Neural progenitor cell (in vitro differentiated cells): ENCODE data around the gene CFAP74. TPM values are rescaled to one million over a fixed set of nuclear protein-coding genes. Genes with fewer than 3 reads are reported as not detected.

ENCODE experiments used
- DNase-seq: peaks from one replicate; pipeline ENCODE4 v3.0.0-alpha.2; 2016; ENCODE audit warnings: low spot score
- H2AFZ ChIP-seq: fragments of 200-600 bp; sonication (generic); replicated peaks from 2 replicates; pipeline ENCODE4 v1.6.1; 2016; ENCODE audit warnings: antibody characterized with exemption
- H3F3A ChIP-seq: fragments of 200-600 bp; sonication (generic); 2 replicates; pipeline ENCODE4 v1.6.1; 2016; ENCODE audit warnings: antibody characterized with exemption, low read depth
- H3K27ac ChIP-seq: fragments of 200-600 bp; sonication (generic); 2 replicates; pipeline ENCODE4 v1.5.1; 2016; ENCODE audit warnings: mild to moderate bottlenecking
- H3K27me3 ChIP-seq: fragments of 200-600 bp; sonication (generic); 2 replicates; pipeline ENCODE4 v1.6.1; 2016; ENCODE audit warnings: mild to moderate bottlenecking, moderate library complexity
- H3K36me3 ChIP-seq: fragments of 200-600 bp; sonication (generic); 2 replicates; pipeline ENCODE4 v1.5.1; 2016
- H3K4me1 ChIP-seq: fragments of 200-600 bp; sonication (generic); 2 replicates; pipeline ENCODE4 v1.6.1; 2016; ENCODE audit warnings: mixed run types
- H3K4me2 ChIP-seq: fragments of 200-600 bp; sonication (generic); 2 replicates; pipeline ENCODE4 v1.6.1; 2016
- H3K4me3 ChIP-seq: fragments of 200-600 bp; sonication (generic); 2 replicates; pipeline ENCODE4 v1.5.1; 2016
- H3K79me2 ChIP-seq: fragments of 200-600 bp; sonication (generic); 2 replicates; pipeline ENCODE4 v1.6.1; 2016; ENCODE audit warnings: low read depth
- H3K9ac ChIP-seq: fragments of 200-600 bp; sonication (generic); 2 replicates; pipeline ENCODE4 v1.6.1; 2016
- H3K9me3 ChIP-seq: fragments of 200-600 bp; sonication (generic); 2 replicates; pipeline ENCODE4 v1.5.1; 2016; ENCODE audit warnings: low read depth
- H4K20me1 ChIP-seq: fragments of 200-600 bp; sonication (generic); 2 replicates; pipeline ENCODE4 v1.6.1; 2016; ENCODE audit warnings: low read depth
- H3K27ac Mint-ChIP-seq: 3 replicates; pipeline ENCODE4 v1.8.0; 2021; ENCODE audit warnings: mixed read lengths
- H3K27me3 Mint-ChIP-seq: 2 replicates; pipeline ENCODE4 v1.8.0; 2022; ENCODE audit warnings: low read depth, mild to moderate bottlenecking, inconsistent platforms, moderate library complexity, mixed read lengths; ENCODE audit not compliant: insufficient read depth
- H3K36me3 Mint-ChIP-seq: 3 replicates; pipeline ENCODE4 v1.8.0; 2021; ENCODE audit warnings: mixed read lengths
- H3K4me1 Mint-ChIP-seq: 3 replicates; pipeline ENCODE4 v1.8.0; 2021; ENCODE audit warnings: mixed read lengths
- H3K4me3 Mint-ChIP-seq: 3 replicates; pipeline ENCODE4 v1.8.0; 2021; ENCODE audit warnings: mild to moderate bottlenecking, moderate library complexity, mixed read lengths
- H3K9me3 Mint-ChIP-seq: 3 replicates; pipeline ENCODE4 v1.8.0; 2020; ENCODE audit warnings: mixed read lengths
- EZH2 ChIP-seq: fragments of 200-600 bp; sonication (generic); IDR thresholded peaks from 2 replicates; pipeline ENCODE4 v1.6.1; 2017; ENCODE audit warnings: antibody characterized with exemption, mild to moderate bottlenecking, moderate library complexity
- EZH2phosphoT487 ChIP-seq: fragments of 200-600 bp; sonication (generic); IDR thresholded peaks from 2 replicates; pipeline ENCODE4 v1.6.1; 2017; ENCODE audit warnings: antibody characterized with exemption
- total RNA-seq: library from RNA; depleted of rRNA; stranded (reverse); fragments of >200 nt; gene quantifications from 2 replicates; pipeline ENCODE4 v1.2.3, GENCODE V29; 2015; ENCODE audit warnings: low replicate concordance
- TF ChIP-seq, protein P1 (sequence below): fragments of 200-600 bp; sonication (generic); IDR thresholded peaks from 2 replicates; pipeline ENCODE4 v1.5.1; 2017; ENCODE audit warnings: antibody characterized with exemption, mild to moderate bottlenecking

Gene CFAP74
- total RNA-seq, 1 donor from 2014 or later, result not detected

DNA sequence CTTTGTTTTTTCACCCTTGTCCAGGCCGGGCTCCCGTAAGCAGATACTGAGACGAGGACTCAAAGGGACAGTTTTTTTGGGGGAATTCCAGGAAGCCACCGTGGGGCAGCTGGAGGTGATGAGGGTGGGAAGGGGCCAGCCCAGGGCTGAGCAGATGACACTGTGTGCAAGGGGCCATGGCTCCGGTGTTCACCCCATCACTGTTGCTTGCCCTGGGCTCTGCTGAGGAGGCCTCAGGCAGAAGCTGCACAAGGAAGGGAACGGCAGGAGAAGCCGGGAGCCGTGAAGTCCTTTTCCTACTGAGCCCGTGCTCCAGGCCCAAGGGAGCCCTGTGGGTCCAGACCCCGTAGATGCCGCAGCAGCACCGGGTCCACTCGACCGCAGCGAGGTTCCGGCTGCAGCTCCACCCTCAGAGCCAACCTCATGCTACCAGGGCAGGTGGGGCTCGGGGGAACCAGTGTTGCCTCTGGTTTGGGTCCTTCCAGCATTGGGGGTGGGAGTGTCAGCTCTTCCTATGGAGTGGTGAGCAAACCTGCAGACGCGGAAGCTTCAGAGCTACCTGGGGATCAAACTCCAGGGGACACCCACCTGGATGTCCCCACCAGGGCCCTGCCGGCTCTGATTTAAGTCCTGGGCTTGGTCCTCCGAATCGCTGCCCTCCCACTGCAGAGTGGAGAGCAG lies 92.8 kb downstream of the CFAP74 start:
- DNase-seq, result no peak
- Histone ChIP-seq H3K27me3 (no peaks in the 10 kb centered on the region), H3K27ac (no peak overlapping the region), H3F3A (peaks cover 13% of the 10 kb centered on the region), H4K20me1 (no peaks in the 10 kb centered on the region), H3K9ac (no peak overlapping the region), H2AFZ (no peak overlapping the region), H3K36me3 (no peaks in the 10 kb centered on the region), H3K4me1 (peaks cover 8% of the 10 kb centered on the region), H3K9me3 (no peaks in the 10 kb centered on the region), H3K4me2 (no peak overlapping the region), H3K79me2 (no peaks in the 10 kb centered on the region), H3K4me3 (no peak overlapping the region)
- H3K9me3 Mint-ChIP-seq, result no peaks in the 10 kb centered on the region
- TF ChIP-seq EZH2 (no peak), EZH2phosphoT487 (no peak)
- TF ChIP-seq, protein P1, sequence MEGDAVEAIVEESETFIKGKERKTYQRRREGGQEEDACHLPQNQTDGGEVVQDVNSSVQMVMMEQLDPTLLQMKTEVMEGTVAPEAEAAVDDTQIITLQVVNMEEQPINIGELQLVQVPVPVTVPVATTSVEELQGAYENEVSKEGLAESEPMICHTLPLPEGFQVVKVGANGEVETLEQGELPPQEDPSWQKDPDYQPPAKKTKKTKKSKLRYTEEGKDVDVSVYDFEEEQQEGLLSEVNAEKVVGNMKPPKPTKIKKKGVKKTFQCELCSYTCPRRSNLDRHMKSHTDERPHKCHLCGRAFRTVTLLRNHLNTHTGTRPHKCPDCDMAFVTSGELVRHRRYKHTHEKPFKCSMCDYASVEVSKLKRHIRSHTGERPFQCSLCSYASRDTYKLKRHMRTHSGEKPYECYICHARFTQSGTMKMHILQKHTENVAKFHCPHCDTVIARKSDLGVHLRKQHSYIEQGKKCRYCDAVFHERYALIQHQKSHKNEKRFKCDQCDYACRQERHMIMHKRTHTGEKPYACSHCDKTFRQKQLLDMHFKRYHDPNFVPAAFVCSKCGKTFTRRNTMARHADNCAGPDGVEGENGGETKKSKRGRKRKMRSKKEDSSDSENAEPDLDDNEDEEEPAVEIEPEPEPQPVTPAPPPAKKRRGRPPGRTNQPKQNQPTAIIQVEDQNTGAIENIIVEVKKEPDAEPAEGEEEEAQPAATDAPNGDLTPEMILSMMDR, result no peak
- H3K4me3 Mint-ChIP-seq, result peak overlapping the region; percentile 79
- H3K36me3 Mint-ChIP-seq, result no peaks in the 10 kb centered on the region
- peaks cover 15% of the 10 kb centered on the region for H3K27me3 Mint-ChIP-seq
- H3K27ac Mint-ChIP-seq, result peak overlapping the region; percentile 51
- peaks cover 24% of the 10 kb centered on the region for H3K4me1 Mint-ChIP-seq

DNA sequence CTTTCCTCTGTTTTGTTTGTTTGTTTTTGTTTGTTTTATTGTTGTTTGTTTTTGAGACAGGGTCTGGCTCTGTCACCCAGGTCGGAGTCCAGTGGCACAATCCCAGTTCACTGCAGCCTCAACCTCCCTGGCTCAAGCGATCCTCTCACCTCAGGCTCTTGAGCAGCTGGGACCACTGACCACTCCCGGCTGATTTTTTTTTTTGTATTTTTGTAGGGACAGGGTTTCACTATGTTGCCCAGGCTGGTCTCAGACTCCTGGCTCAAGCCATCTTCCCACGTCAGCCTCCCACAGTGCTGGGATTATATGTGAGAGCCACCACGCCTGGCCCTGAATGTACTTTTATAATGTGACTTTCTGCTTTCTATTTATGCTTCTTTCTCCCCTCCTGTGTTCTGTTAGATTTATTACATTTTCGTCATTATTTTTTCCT lies 93.5 kb downstream of the CFAP74 start:
- Mint-ChIP-seq H3K4me3 (peak overlapping the region; percentile 79), H3K4me1 (peaks cover 23% of the 10 kb centered on the region), H3K27me3 (peaks cover 15% of the 10 kb centered on the region), H3K36me3 (no peaks in the 10 kb centered on the region), H3K27ac (peak overlapping the region; percentile 51), H3K9me3 (no peaks in the 10 kb centered on the region)
- no peak overlapping the region for H3K9ac ChIP-seq
- H3K27ac ChIP-seq, result no peak overlapping the region
- peak overlapping the region; percentile 74 for H3K4me2 ChIP-seq
- no peaks in the 10 kb centered on the region for H4K20me1 ChIP-seq
- H3K4me3 ChIP-seq, result peak overlapping the region; percentile 77
- H3K27me3 ChIP-seq, result no peaks in the 10 kb centered on the region
- H2AFZ ChIP-seq, result peak overlapping the region; percentile 40
- H3K4me1 ChIP-seq, result peaks cover 8% of the 10 kb centered on the region
- no peak for DNase-seq
- TF ChIP-seq, protein P1, result no peak
- TF ChIP-seq EZH2 (no peak), EZH2phosphoT487 (no peak)
- no peaks in the 10 kb centered on the region for H3K79me2 ChIP-seq
- H3K36me3 ChIP-seq, result no peaks in the 10 kb centered on the region
- H3K9me3 ChIP-seq, result no peaks in the 10 kb centered on the region
- peaks cover 14% of the 10 kb centered on the region for H3F3A ChIP-seq

DNA sequence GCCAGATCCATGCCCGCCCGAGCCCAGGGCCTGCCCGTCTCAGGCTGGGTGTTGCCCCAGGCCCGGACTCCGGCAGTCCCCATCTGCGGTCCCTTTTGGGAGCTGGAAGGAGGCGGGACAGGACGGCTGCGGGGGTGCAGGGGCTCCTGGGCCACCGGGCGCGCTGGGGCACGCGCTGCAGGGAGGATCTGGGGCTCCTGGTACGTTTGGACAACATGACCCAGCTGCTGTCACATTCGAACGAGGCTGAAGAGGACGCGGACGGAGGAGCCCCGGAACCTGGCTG lies 95.1 kb downstream of the CFAP74 start:
- H3K4me2 ChIP-seq, result peak overlapping the region; percentile 94
- Mint-ChIP-seq H3K27me3 (peaks cover 16% of the 10 kb centered on the region), H3K36me3 (no peaks in the 10 kb centered on the region), H3K9me3 (no peaks in the 10 kb centered on the region), H3K4me3 (peak overlapping the region; percentile 76), H3K4me1 (peaks cover 14% of the 10 kb centered on the region), H3K27ac (no peak overlapping the region)
- no peaks in the 10 kb centered on the region for H3K79me2 ChIP-seq
- DNase-seq, result no peak
- H3K27ac ChIP-seq, result no peak overlapping the region
- no peaks in the 10 kb centered on the region for H3K27me3 ChIP-seq
- H3K4me1 ChIP-seq, result peaks cover 8% of the 10 kb centered on the region
- H3F3A ChIP-seq, result peaks cover 14% of the 10 kb centered on the region
- no peaks in the 10 kb centered on the region for H3K36me3 ChIP-seq
- H3K4me3 ChIP-seq, result peak overlapping the region; percentile 77
- peak overlapping the region; percentile 97 for H2AFZ ChIP-seq
- no peaks in the 10 kb centered on the region for H3K9me3 ChIP-seq
- no peaks in the 10 kb centered on the region for H4K20me1 ChIP-seq
- TF ChIP-seq EZH2phosphoT487 (no peak), EZH2 (no peak)
- TF ChIP-seq, protein P1, result no peak
- H3K9ac ChIP-seq, result peak overlapping the region; percentile 25
